HG03521 (cell line): ENCODE results near the gene TSR1.

ENCODE experiments used
- ATAC-seq: cut with Tn5 transposase; IDR thresholded peaks from one replicate; pipeline ENCODE4 v1.9.1; 2021; ENCODE audit warnings: mild to moderate bottlenecking, moderate library complexity; ENCODE audit not compliant: unreplicated experiment

The TSR1 gene

DNA sequence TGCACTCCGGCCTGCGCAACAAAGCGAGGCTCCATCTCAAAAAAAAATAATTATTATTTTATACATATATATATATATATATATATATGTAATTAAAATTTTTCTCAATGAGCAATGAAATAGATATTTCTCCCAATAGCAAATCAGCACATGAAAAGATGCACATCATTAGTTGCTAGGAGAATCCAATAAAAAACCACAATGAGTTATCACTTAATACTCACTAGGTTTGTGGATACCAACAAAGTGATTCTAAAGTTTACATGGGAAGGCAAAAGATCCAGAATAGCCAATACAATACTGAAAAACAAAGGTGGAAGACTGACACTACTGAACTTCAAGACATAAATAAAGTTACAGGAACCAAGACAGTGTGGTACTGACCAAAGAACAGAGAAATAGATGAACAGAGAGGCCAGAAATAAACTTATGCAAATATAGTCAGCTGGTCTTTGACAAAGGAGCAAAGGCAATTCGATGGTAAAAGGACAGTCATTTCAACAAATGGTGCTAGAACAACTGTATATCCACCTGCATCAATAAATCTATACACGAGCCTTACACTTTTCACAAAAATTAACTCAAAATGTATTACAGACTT, 46.3 kb downstream of the TSR1 start:
- no peak for ATAC-seq

DNA sequence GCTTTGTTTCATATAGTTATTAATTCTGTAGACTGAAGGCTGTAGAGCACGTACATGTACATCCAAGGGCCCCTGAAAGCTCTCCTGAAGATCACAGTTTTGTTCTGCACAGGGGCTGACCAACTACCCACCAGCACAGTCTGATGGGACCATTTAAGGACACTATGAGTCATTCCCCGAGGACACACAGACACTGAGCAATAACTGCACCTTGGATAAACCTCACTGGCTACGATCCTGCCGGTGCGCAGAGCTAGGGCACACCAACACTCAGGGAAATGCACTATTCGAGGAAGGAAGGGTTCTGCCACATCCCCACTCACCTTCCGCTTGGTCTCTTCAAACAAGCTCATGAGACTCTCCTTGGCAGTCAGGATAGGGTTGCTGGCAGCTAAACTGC, 53.0 kb downstream of the TSR1 start:
- no peak for ATAC-seq

DNA sequence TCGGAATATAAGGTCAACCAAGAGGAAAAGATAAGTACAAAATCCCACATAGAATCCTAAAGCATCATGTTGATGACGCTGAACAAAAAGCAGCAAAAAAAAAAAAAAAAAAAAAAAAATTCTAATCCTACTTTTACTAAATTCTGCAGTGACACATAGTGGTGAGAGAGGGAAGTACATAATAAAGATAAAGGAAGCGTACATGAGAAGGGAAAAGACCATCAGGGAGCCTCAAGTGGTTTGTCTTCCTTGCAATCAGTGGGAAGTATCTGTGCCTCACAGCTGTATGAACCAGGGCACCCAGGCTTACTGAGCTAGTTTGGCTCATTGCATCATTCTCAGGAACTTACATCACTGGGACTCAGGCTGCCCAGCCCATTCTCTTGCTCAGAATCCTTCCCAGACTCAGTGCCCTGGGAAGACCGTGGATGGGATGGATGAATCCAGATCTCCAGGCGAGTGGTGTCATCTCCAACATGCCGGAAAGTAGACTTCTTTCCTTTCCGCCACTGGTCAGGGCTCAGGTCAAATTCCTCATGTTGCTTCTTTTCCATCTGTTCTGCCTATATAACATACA, 53.9 kb downstream of the TSR1 start:
- no peak for ATAC-seq

DNA sequence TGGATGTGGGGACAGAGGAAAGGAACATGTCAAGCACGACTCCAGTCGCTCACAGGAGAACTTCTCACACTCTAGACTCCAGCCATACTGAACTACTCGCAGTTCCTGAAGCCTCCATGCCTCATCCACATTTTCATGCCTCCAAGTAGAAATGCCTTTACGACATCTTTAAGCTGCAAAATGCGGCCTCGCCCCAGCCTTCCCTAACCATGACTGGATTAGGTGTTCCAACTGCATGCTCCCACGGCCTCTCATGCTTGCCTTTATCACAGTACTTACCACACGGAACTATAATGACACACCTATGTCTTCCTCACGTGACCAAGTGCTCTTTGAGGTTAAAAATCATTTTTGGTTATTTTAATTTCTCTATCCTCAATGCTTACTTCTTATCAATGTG, 56.5 kb downstream of the TSR1 start:
- no peak for ATAC-seq

DNA sequence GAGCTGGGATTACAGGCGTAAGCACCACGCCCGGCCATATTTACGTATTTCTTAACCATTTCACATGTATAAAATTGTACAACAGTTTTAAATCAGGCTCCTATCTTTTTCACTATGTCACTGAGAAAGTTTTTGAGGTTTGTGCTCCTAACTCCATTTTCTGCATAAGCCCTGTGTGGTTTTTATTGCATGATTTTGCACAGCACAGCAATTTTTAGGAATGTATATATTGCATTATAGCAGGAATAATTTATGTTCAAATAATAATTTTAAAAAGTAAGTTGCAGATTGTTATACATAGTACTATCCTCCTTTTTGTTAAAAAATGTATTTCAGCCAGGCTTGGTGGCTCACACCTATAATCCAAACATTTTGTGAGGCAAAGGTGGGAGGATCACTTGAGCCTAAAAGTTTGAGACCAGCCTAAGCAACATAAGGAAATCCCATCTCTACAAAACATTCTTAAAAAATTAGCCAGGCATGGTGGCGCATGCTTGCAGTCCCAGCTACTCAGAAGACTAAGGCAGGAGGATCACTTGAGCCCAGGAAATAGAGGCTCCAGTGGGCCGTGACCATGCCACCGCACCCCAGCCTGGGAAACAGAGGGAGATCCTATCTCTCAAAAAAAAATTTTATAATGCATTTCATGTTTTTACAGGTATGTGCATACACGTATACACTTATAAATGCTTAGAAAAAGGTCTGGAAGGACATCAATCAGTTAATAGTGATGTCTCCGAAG, 58.7 kb downstream of the TSR1 start:
- ATAC-seq = no peak

DNA sequence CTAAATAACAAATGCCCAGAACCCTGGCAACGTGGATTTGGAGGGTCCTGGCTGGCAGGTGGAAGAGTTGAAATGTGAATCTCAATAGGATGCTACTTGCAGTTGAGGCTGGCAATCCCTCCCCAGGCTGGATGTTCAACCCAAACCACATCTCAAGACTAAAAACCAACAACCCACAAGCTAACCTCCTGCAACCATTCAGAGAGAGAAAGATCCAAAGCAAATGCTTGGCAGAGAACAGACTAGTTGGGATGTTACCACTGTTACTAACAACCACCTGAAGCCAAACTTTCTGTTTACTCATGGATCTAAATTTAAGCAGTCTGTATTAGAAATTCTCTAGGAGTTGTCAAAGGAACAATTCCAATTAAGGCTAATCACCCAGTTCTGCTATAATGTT, 60.5 kb downstream of the TSR1 start:
- ATAC-seq = no peak

DNA sequence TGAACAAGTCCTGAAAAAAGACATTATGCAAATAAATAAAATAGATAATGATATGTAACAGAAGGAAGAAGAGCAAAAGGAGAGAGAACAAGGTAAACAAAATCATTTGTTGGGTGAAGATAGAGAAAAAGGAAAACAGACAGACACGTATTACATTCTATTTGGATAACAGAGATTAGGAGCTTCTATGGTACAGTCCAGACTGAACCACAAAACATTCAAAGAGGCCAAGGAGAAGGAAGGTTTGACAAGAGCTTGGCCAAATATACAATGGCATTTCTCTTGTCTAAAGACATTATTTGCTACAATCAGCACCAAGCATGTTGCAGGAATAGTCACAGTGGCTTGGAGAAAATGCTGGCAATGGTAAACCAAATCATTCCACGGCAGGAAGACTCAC, 61.8 kb downstream of the TSR1 start:
- ATAC-seq = no peak
